ENCODE results near the gene AFF2. TPM values are rescaled to one million over a fixed set of nuclear protein-coding genes. Genes with fewer than 3 reads are reported as not detected.

Gene AFF2
- total and polyA plus RNA-seq, 3 donors from 2014 or later = 4.7 to 28.1 (median 21.3) TPM

- whole genome bisulfite sequencing, 2 donors = 85 to 93% methylated on average over 4 of the region's 4 CpGs
- intact Hi-C loops (cut with DNase I; ENCODE audit: low total_unique reads) = no loop called here
- no peak overlapping the region for H3K4me3 ChIP-seq
- no peaks in the 10 kb centered on the region for H3K4me1 ChIP-seq
- DNase-seq = no peak
- no peaks in the 10 kb centered on the region for H3K27me3 ChIP-seq
- TF ChIP-seq, protein P1, sequence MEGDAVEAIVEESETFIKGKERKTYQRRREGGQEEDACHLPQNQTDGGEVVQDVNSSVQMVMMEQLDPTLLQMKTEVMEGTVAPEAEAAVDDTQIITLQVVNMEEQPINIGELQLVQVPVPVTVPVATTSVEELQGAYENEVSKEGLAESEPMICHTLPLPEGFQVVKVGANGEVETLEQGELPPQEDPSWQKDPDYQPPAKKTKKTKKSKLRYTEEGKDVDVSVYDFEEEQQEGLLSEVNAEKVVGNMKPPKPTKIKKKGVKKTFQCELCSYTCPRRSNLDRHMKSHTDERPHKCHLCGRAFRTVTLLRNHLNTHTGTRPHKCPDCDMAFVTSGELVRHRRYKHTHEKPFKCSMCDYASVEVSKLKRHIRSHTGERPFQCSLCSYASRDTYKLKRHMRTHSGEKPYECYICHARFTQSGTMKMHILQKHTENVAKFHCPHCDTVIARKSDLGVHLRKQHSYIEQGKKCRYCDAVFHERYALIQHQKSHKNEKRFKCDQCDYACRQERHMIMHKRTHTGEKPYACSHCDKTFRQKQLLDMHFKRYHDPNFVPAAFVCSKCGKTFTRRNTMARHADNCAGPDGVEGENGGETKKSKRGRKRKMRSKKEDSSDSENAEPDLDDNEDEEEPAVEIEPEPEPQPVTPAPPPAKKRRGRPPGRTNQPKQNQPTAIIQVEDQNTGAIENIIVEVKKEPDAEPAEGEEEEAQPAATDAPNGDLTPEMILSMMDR (IDR thresholded peaks at IDR 0.05) = no peak
- TF ChIP-seq POLR2A (IDR thresholded peaks at IDR 0.05) = no peak
- no peaks in the 10 kb centered on the region for H3K36me3 ChIP-seq (ENCODE audit: low read depth, missing control alignments)
- H3K27ac ChIP-seq = no peak overlapping the region
- no peaks in the 10 kb centered on the region for H3K9me3 ChIP-seq
These were observed 71.9 kb downstream of the AFF2 start for GRCh38 chrX:148572337-148572736.

DNA sequence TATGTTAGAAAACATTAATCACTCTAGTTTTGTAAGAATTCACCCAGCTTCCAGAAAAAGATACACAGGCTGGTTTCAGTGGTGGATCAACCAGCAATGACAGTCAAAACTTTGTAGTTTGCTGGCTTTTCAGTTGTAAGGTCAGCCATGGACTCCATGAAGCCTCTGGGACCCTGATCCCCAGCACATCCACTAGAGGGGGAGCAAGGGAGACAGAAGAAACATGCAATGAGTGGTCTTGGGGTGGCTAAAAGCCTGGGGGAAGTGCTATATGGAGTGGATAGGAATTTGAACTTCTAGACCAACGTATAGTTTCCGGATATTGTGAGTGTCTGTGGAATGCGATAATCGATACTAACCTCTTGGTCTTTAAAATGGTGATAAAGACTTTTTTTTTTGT is 72.7 kb downstream of the AFF2 start:
- TF ChIP-seq, protein P1 (IDR thresholded peaks at IDR 0.05) = no peak
- TF ChIP-seq POLR2A (IDR thresholded peaks at IDR 0.05) = no peak
- no peaks in the 10 kb centered on the region for H3K4me1 ChIP-seq
- H3K27ac ChIP-seq = no peak overlapping the region
- no peaks in the 10 kb centered on the region for H3K27me3 ChIP-seq
- H3K36me3 ChIP-seq (ENCODE audit: low read depth, missing control alignments) = no peaks in the 10 kb centered on the region
- H3K4me3 ChIP-seq = no peak overlapping the region
- intact Hi-C loops (cut with DNase I; ENCODE audit: low total_unique reads) = no loop called here
- WGBS, 2 donors = 99 to 100% methylated on average over 2 to 4 of the region's 4 CpGs
- H3K9me3 ChIP-seq = no peaks in the 10 kb centered on the region
- DNase-seq = no peak

DNA sequence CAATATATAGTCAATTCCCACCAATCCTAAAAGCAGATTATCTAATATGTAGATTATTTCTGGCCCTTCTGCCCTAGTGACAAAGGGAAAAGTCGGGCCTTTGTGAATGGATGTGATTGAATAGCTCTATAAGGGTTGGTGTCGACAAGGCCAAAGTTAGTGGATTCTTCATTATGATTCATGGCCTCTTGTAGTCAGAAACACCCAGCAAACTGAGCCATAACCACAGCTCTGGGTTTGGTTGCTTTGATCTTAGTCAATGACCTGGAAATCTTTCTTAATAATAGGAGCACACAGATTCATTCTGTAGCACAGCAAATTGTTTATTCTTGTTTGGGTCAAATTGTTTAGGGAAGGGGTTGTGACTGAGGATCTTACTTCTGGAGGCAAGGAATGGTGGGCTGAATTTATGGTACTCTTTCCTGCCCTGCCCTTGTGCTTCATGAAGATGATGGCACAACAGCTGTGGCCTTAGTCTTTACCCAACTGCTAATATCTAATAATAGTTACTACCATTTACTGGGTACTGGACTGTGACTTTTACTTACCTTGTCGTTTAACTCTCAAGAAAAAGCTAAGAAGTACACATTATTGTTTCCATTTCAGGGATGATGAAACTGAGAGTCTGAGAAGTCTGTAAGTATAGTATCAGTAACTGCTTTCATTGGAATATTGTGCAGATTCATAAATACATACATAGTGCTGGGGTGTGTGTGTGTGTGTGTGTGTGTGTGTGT is 74.0 kb downstream of the AFF2 start:
- Histone ChIP-seq H3K27me3 (no peaks in the 10 kb centered on the region), H3K4me3 (no peak overlapping the region), H3K27ac (no peak overlapping the region), H3K9me3 (no peaks in the 10 kb centered on the region), H3K4me1 (no peaks in the 10 kb centered on the region), H3K36me3 (ENCODE audit: low read depth, missing control alignments) (no peaks in the 10 kb centered on the region)
- no peak for DNase-seq
- WGBS, 2 donors = 74 to 92% methylated on average over 2 to 3 of the region's 3 CpGs
- TF ChIP-seq POLR2A (IDR thresholded peaks at IDR 0.05) = no peak
- TF ChIP-seq, protein P1 (IDR thresholded peaks at IDR 0.05) = no peak
- intact Hi-C loops (cut with DNase I; ENCODE audit: low total_unique reads) = no loop called here

GRCh38 chrX:148576396-148576795 is 76.0 kb downstream of the AFF2 start:
- WGBS, 2 donors = 81 to 88% methylated on average over 6 of the region's 6 CpGs
- Histone ChIP-seq H3K27me3 (no peaks in the 10 kb centered on the region), H3K9me3 (no peaks in the 10 kb centered on the region), H3K4me1 (no peaks in the 10 kb centered on the region), H3K27ac (no peak overlapping the region), H3K4me3 (no peak overlapping the region), H3K36me3 (ENCODE audit: low read depth, missing control alignments) (no peaks in the 10 kb centered on the region)
- DNase-seq = no peak
- intact Hi-C loops (cut with DNase I; ENCODE audit: low total_unique reads) = no loop called here
- TF ChIP-seq, protein P1 (IDR thresholded peaks at IDR 0.05) = no peak
- TF ChIP-seq POLR2A (IDR thresholded peaks at IDR 0.05) = no peak

DNA sequence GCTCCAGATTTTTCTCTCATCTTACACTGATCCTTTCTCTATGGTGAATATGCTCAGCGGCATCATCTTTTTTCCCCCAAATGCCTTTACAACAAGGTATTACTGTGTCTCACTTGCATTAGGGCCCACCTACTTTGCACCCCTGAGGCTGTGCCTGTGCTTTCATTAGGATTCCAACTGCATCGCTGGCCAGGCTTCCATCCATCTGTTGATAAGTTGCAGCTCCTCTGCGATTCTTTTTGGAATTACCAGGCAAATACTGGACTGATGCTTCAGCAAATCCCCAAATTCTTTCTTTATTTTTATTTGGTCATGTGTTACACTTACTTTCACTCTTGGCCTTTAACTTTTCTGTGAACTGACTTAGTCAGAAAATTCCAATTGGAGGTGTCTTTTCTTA is 77.3 kb downstream of the AFF2 start:
- 54 to 58% methylated on average over 3 of the region's 3 CpGs for WGBS, 2 donors
- Histone ChIP-seq H3K36me3 (ENCODE audit: low read depth, missing control alignments) (no peaks in the 10 kb centered on the region), H3K27me3 (no peaks in the 10 kb centered on the region), H3K9me3 (no peaks in the 10 kb centered on the region), H3K4me3 (no peak overlapping the region), H3K27ac (no peak overlapping the region), H3K4me1 (no peaks in the 10 kb centered on the region)
- TF ChIP-seq POLR2A (IDR thresholded peaks at IDR 0.05) = no peak
- TF ChIP-seq, protein P1 (IDR thresholded peaks at IDR 0.05) = no peak
- intact Hi-C loops (cut with DNase I; ENCODE audit: low total_unique reads) = no loop called here
- no peak for DNase-seq

All from testis (tissue), 3 donors.